Coronary artery (tissue), 2 donors: ENCODE data around the gene ZNF618.

Experiments
- DNase-seq: peaks from one replicate; pipeline ENCODE4 v3.0.0-alpha.2; 2017; ENCODE audit warnings: low spot score
- H3K27ac ChIP-seq, 2 donors: fragments of 200-600 bp; sonication (generic); one replicate each; pipeline ENCODE4 v1.5.1; 2016 to 2019
- H3K4me3 ChIP-seq: fragments of 200-600 bp; sonication (generic); 2 replicates; pipeline ENCODE4 v1.5.1; 2016; ENCODE audit warnings: mild to moderate bottlenecking, moderate library complexity
- CTCF ChIP-seq: fragments of 200-600 bp; sonication (generic); IDR thresholded peaks from one replicate; pipeline ENCODE4 v1.5.1; 2019; ENCODE audit warnings: antibody characterized with exemption

Gene ZNF618

GRCh38 chr9:113979343-113980127 is 103.4 kb downstream of the ZNF618 start:
- Histone ChIP-seq H3K4me3 (no peak overlapping the region), H3K27ac (no peak overlapping the region)
- no peak for TF ChIP-seq CTCF
- DNase-seq = no peak

GRCh38 chr9:113984639-113985380 is 108.7 kb downstream of the ZNF618 start:
- DNase-seq = no peak
- no peak for TF ChIP-seq CTCF
- Histone ChIP-seq H3K4me3 (no peak overlapping the region), H3K27ac (no peak overlapping the region)

DNA sequence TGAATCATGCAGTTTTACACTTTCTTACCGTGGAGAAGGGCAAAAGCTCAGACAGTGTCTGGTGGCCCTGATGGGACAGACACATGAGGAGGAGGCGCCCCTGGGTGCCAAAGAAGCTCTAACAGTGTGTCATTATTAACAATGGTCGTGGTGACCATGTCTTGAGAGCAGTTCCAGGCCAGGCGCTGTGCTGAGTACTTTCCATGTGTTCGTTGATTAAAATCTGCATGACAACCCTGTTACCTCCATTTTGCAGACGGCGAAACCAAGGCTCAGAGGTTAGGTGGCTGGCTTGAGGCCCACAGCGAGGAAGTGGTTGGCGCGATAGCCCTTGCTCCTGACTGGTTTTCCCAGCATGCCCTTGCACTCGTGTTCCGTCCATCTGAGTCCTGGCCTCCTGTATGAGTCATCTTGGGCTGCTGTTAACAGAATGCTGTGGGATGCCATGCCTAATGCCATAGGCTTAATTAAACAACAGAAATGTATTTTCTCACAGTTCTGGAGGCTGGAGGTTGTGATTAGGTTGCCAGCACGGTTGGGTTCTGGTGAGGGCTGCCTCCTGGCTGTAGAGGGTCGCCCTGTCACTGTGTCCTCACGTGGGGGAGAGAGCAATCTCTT is 110.0 kb downstream of the ZNF618 start:
- Histone ChIP-seq H3K27ac (no peak overlapping the region), H3K4me3 (no peak overlapping the region)
- no peak for DNase-seq
- TF ChIP-seq CTCF = no peak

DNA sequence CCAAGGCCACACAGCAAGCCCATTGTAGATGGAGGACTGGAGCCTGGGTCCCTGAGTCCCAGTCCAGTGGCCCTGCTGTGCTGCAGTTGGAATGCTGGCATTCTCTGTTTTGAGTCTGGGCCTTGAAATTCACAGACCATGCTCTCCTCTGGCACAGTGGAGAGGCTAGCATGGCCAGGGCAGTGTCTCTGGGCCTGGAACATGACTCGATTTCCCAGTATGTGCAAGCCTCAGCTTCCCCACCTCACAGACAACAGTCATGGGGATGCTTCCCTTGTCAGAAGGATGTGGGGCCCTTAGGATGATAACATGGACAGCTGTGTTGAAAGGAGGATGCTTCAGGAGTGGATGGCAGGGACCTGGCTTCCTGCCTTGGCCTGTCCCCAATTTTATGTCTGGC is 110.8 kb downstream of the ZNF618 start:
- no peak overlapping the region for H3K27ac ChIP-seq
- TF ChIP-seq CTCF = no peak
- H3K4me3 ChIP-seq = no peak overlapping the region
- no peak for DNase-seq

DNA sequence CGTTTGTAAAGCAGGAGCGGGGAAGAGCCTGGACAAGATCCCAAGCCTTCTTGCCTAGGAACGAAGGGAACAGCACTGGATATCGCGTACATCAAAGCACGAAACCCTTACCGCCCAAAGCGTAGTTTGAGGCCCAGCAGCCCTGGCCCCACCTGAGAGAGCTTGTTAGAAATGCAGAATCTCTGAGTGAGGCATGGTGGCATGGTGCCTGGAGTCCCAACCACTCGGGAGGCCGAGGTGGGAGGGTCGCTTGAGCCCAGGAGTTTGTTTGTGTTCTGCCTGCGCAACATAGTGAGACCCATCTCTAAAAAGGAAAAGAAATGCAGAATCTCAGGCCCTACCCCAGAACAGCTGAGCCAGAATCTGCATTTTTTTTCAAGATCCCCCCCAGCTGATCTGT is 111.4 kb downstream of the ZNF618 start:
- H3K4me3 ChIP-seq = no peak overlapping the region
- TF ChIP-seq CTCF = no peak
- no peak for DNase-seq
- H3K27ac ChIP-seq = no peak overlapping the region

DNA sequence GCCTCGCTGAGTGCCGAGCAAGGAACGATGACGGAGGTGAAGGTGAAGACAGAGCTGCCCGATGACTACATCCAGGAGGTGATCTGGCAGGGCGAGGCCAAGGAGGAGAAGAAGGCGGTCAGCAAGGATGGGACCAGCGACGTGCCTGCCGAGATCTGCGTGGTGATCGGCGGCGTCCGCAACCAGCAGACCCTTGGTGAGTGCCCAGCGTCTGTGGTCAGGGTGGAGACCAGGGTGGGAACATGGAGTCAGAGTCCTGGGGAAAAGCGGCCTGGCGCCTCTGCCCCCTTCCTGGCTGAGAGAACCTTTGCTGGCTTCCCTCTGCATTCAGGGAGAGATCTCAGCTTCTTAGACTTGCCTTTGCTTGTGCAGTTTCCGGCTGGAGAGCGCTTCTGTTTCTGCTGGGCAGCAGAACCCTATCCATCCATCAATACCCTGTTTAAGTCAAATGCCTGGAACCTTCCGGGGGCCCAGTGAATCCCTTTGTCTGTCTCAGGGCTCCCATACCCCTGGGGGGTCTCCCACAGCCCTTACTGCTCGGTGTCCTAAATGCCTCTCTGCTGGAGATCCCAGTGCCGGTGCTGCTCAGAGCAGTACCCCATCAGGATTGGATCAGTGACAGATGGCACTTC is 112.4 kb downstream of the ZNF618 start:
- H3K27ac ChIP-seq = peak overlapping the region; percentile 55 to 85

More for the DNA sequence above, 112.4 kb downstream of the ZNF618 start:
- H3K4me3 ChIP-seq = peak overlapping the region; percentile 29
- TF ChIP-seq CTCF = no peak
- no peak for DNase-seq
